ENCODE results near the gene DIP2B.

DNA sequence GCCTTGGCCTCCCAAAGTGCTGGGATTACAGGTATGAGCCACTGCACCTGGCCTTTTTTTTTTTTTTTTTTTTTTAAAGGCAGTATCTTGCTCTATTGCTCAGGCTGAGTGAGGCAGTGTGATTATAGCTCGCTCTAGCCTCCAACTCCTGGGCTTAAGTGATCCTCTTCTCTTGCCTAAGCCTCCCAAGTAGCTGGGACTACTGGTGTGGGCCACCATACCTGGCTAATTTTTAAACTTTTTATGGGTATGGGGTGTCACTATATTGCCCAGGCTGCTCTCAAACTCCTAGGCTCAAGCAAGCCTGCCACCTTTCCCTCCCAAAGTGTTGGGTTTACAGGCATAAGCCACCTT is 58.6 kb downstream of the DIP2B start:
- TF ChIP-seq, protein P1, sequence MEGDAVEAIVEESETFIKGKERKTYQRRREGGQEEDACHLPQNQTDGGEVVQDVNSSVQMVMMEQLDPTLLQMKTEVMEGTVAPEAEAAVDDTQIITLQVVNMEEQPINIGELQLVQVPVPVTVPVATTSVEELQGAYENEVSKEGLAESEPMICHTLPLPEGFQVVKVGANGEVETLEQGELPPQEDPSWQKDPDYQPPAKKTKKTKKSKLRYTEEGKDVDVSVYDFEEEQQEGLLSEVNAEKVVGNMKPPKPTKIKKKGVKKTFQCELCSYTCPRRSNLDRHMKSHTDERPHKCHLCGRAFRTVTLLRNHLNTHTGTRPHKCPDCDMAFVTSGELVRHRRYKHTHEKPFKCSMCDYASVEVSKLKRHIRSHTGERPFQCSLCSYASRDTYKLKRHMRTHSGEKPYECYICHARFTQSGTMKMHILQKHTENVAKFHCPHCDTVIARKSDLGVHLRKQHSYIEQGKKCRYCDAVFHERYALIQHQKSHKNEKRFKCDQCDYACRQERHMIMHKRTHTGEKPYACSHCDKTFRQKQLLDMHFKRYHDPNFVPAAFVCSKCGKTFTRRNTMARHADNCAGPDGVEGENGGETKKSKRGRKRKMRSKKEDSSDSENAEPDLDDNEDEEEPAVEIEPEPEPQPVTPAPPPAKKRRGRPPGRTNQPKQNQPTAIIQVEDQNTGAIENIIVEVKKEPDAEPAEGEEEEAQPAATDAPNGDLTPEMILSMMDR (IDR thresholded peaks at IDR 0.05) = no peak
- TF ChIP-seq POLR2AphosphoS5 (IDR thresholded peaks at IDR 0.05) = no peak
- no peak for TF ChIP-seq EP300 (IDR thresholded peaks at IDR 0.05)

Measured in stomach (tissue), 4 donors.